Measurements from ENCODE around the gene MRPL30. TPM values are rescaled to one million over a fixed set of nuclear protein-coding genes. Genes with fewer than 3 reads are reported as not detected.
A peak's percentile ranks its signal among the peaks of the same experiment; 100 is the strongest.

MRPL30 gene
- total RNA-seq, 1 experiment from 2014 or later = 49.9 TPM

- H3K27me3 Mint-ChIP-seq (ENCODE audit: insufficient read depth, unreplicated experiment) = no peaks in the 10 kb centered on the region
- H3K27me3 ChIP-seq (replicated peaks; ENCODE audit: control insufficient read depth, insufficient read depth, low read length) = no peaks in the 10 kb centered on the region
- H3K4me3 ChIP-seq (ENCODE audit: low read depth, low read length) = no peak overlapping the region
- no peaks in the 10 kb centered on the region for H3K4me1 Mint-ChIP-seq (ENCODE audit: low read depth, unreplicated experiment)
- POLR2A ChIA-PET = interaction anchor here (1.1 kb wide), 1 partner anchor 9 kb away, joined by 3 read pairs; no protein-coding TSS in a partner anchor
- no peak overlapping the region for H3K27ac Mint-ChIP-seq (ENCODE audit: unreplicated experiment)
- H3K36me3 ChIP-seq (ENCODE audit: control insufficient read depth, insufficient read depth, low read length) = peaks cover 1% of the 10 kb centered on the region; the same call in 1 of the 2 replicates
- peaks cover 48% of the 10 kb centered on the region for H3K36me3 Mint-ChIP-seq (ENCODE audit: insufficient read depth, unreplicated experiment)
- intact Hi-C loops (cut with micrococcal nuclease; ENCODE audit: unreplicated experiment) = no loop called here
- H3K4me3 Mint-ChIP-seq (ENCODE audit: unreplicated experiment) = no peak overlapping the region
- BruUV-seq (replicated peaks) = no TSS peak
- DNase-seq = no peak
- H3K4me1 ChIP-seq = no peaks in the 10 kb centered on the region
- CTCF ChIA-PET = no interaction called here
- H3K9me3 ChIP-seq = no peaks in the 10 kb centered on the region
- no peak for TF ChIP-seq CTCF (IDR thresholded peaks at IDR 0.05; ENCODE audit: insufficient read depth in 1 of 2, low read depth in 1 of 2, low read length in 1 of 2, severe bottlenecking in 1 of 2, unreplicated experiment in 1 of 2)
- no peaks in the 10 kb centered on the region for H3K9me3 Mint-ChIP-seq (ENCODE audit: unreplicated experiment)
Observed at GRCh38 chr2:99169534-99169933, 11.4 kb upstream of the MRPL30 start.

- no peak for DNase-seq
Observed at GRCh38 chr2:99171377-99172140, 9.4 kb upstream of the MRPL30 start.

GRCh38 chr2:99181624-99182000 lies 628 bp downstream of the MRPL30 start:
- H3K27me3 ChIP-seq (replicated peaks; ENCODE audit: control insufficient read depth, insufficient read depth, low read length) = no peaks in the 10 kb centered on the region
- POLR2A ChIA-PET = interaction anchor here (0.6 to 2.2 kb wide), 3 partner anchors 27 to 156 kb away, joined by 3 to 28 read pairs (median 4); partner anchors contain the start of genes C2orf15, EIF5B, LIPT1 and TSGA10
- Mint-ChIP-seq H3K27ac (ENCODE audit: unreplicated experiment) (peak overlapping the region; percentile 84), H3K4me3 (ENCODE audit: unreplicated experiment) (peak overlapping the region; percentile 92), H3K36me3 (ENCODE audit: insufficient read depth, unreplicated experiment) (peaks cover 24% of the 10 kb centered on the region), H3K27me3 (ENCODE audit: insufficient read depth, unreplicated experiment) (no peaks in the 10 kb centered on the region), H3K9me3 (ENCODE audit: unreplicated experiment) (no peaks in the 10 kb centered on the region), H3K4me1 (ENCODE audit: low read depth, unreplicated experiment) (peaks cover 9% of the 10 kb centered on the region)
- CTCF ChIA-PET = interaction anchor here (0.7 to 0.9 kb wide), 2 partner anchors 20 to 94 kb away, joined by 3 read pairs; no protein-coding TSS in a partner anchor
- H3K4me1 ChIP-seq = peaks cover 28% of the 10 kb centered on the region
- BruUV-seq (replicated peaks) = no TSS peak
- no peak for TF ChIP-seq CTCF (IDR thresholded peaks at IDR 0.05; ENCODE audit: insufficient read depth in 1 of 2, low read depth in 1 of 2, low read length in 1 of 2, severe bottlenecking in 1 of 2, unreplicated experiment in 1 of 2)
- no peaks in the 10 kb centered on the region for H3K36me3 ChIP-seq (ENCODE audit: control insufficient read depth, insufficient read depth, low read length)
- DNase-seq = no peak
- no peaks in the 10 kb centered on the region for H3K9me3 ChIP-seq
- intact Hi-C loops (cut with micrococcal nuclease; ENCODE audit: unreplicated experiment) = loop anchor here (1.0 kb wide), 2 partner anchors 40 to 155 kb away; partner anchors contain the start of genes C2orf15 and TXNDC9
- peak overlapping the region; percentile 87 for H3K4me3 ChIP-seq (ENCODE audit: low read depth, low read length)

More at GRCh38 chr2:99171377-99172140, 9.4 kb upstream of the MRPL30 start:
- Histone ChIP-seq H3K4me1 (no peaks in the 10 kb centered on the region), H3K4me3 (ENCODE audit: low read depth, low read length) (no peak overlapping the region), H3K9me3 (no peaks in the 10 kb centered on the region), H3K36me3 (ENCODE audit: control insufficient read depth, insufficient read depth, low read length) (peaks cover 1% of the 10 kb centered on the region; the same call in 1 of the 2 replicates), H3K27me3 (replicated peaks; ENCODE audit: control insufficient read depth, insufficient read depth, low read length) (no peaks in the 10 kb centered on the region)
- H3K27me3 Mint-ChIP-seq (ENCODE audit: insufficient read depth, unreplicated experiment) = no peaks in the 10 kb centered on the region
- no peak for TF ChIP-seq CTCF (IDR thresholded peaks at IDR 0.05; ENCODE audit: insufficient read depth in 1 of 2, low read depth in 1 of 2, low read length in 1 of 2, severe bottlenecking in 1 of 2, unreplicated experiment in 1 of 2)
- no TSS peak for BruUV-seq (replicated peaks)
- H3K36me3 Mint-ChIP-seq (ENCODE audit: insufficient read depth, unreplicated experiment) = peaks cover 44% of the 10 kb centered on the region
- no peaks in the 10 kb centered on the region for H3K4me1 Mint-ChIP-seq (ENCODE audit: low read depth, unreplicated experiment)
- intact Hi-C loops (cut with micrococcal nuclease; ENCODE audit: unreplicated experiment) = no loop called here
- ChIA-PET CTCF (no interaction called here), POLR2A (interaction anchor here (0.6 kb wide), 1 partner anchor 90 kb away, joined by 3 read pairs; no protein-coding TSS in a partner anchor)
- H3K27ac Mint-ChIP-seq (ENCODE audit: unreplicated experiment) = no peak overlapping the region
- no peak overlapping the region for H3K4me3 Mint-ChIP-seq (ENCODE audit: unreplicated experiment)
- H3K9me3 Mint-ChIP-seq (ENCODE audit: unreplicated experiment) = no peaks in the 10 kb centered on the region
